Progenitor cell of endocrine pancreas (in vitro differentiated cells): ENCODE results near the gene IPO9. TPM values are rescaled to one million over a fixed set of nuclear protein-coding genes. Genes with fewer than 3 reads are reported as not detected.

Experiments
- DNase-seq: peaks from one replicate; pipeline ENCODE4 v3.0.0; 2021; ENCODE audit warnings: low spot score; ENCODE audit not compliant: unreplicated experiment
- H3K27ac Mint-ChIP-seq: 2 replicates; pipeline ENCODE4 v1.8.0; 2021; ENCODE audit warnings: mild to moderate bottlenecking, moderate library complexity, mixed read lengths
- H3K27me3 Mint-ChIP-seq: 2 replicates; pipeline ENCODE4 v1.8.0; 2021; ENCODE audit warnings: mixed read lengths
- H3K36me3 Mint-ChIP-seq: 2 replicates; pipeline ENCODE4 v1.8.0; 2022; ENCODE audit warnings: mixed read lengths; ENCODE audit not compliant: insufficient read depth
- H3K4me1 Mint-ChIP-seq: 2 replicates; pipeline ENCODE4 v1.8.0; 2021; ENCODE audit warnings: low read depth, mixed read lengths
- H3K4me3 Mint-ChIP-seq: 2 replicates; pipeline ENCODE4 v1.8.0; 2021; ENCODE audit warnings: low read depth, mild to moderate bottlenecking, moderate library complexity, mixed read lengths
- H3K9me3 Mint-ChIP-seq: 2 replicates; pipeline ENCODE4 v1.8.0; 2021; ENCODE audit warnings: low read depth, mixed read lengths
- CTCF ChIP-seq: fragments of 200-600 bp; sonication (generic); IDR thresholded peaks from one replicate; pipeline ENCODE4 v1.5.0; 2021; ENCODE audit warnings: antibody characterized with exemption, mild to moderate bottlenecking; ENCODE audit not compliant: unreplicated experiment
- long read RNA-seq: library from polyadenylated mRNA; unstranded; transcript quantifications from one replicate; pipeline ENCODE4 v2.0.0, GENCODE V29; 2020
- total RNA-seq: library from RNA; stranded (reverse); gene quantifications from 2 replicates; pipeline ENCODE4 v1.2.1, GENCODE V29; 2021

The IPO9 gene
- 94.9 and 99.8 TPM in 2 replicates for total RNA-seq
- long read RNA-seq, full-length matches to known transcripts = 193 of 316 reads
- long read RNA-seq, partial matches to known transcripts = 54 of 316 reads
- long read RNA-seq, other reads (novel, unspliced or antisense) = 69 of 316 reads

DNA sequence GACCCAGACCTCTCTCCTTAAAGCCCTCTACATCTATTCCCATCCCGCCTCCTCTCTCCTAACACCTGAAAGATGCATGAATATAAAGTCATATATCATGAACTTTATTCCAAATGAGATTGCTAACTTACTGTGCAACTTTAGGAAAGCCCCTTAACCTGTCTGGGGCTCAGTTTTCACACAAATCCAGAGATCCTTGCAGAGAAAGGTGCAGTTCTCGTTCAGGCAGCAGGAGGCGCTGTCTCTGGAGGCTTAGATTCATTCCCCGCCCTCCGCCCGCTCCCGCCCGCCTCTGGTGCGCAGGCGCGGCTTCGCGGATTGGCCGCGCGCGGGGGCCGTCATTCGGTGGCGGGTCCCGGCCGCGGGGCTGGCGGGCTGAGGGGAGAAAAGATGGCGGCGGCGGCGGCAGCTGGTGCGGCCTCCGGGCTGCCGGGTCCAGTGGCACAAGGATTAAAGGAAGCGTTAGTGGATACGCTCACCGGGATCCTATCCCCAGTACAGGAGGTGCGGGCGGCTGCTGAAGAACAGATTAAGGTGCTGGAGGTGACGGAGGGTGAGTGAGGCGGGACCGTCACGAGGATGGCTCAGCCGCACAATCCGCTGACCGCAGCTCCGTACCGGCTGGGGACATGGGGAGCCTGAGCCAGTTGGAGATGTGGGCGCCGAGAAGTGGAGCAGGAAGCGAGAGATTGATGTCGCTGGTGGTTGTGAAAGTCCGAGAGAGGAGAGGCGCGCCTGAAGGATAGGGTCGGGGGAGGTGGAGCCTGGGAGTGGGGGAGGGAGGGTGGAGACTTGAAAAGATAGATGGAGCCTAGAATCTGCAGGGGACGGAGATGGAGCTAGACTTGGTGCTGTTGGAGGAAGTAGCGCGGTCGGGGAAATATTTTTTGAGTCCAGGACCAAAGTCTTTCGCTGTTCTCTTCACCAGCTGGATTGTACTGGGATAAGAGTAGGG is at the start of gene IPO9:
TSS of gene IPO9 (plus strand) at position 338 of the 955 bp plus-strand sequence. CDS start at position 391, 53 bp downstream.
- no peaks in the 10 kb centered on the region for H3K27me3 Mint-ChIP-seq
- H3K27ac Mint-ChIP-seq = peak within 1 kb of the TSS; percentile 98

GRCh38 chr1:201779351-201779880 is 49.5 kb upstream of the IPO9 start:
- no peak overlapping the region for H3K4me3 Mint-ChIP-seq
- DNase-seq = no peak
- peaks cover 13% of the 10 kb centered on the region for H3K4me1 Mint-ChIP-seq
- H3K9me3 Mint-ChIP-seq = no peaks in the 10 kb centered on the region
- no peak overlapping the region for H3K27ac Mint-ChIP-seq
- no peak for TF ChIP-seq CTCF
- no peaks in the 10 kb centered on the region for H3K27me3 Mint-ChIP-seq
- H3K36me3 Mint-ChIP-seq = peaks cover 38% of the 10 kb centered on the region

More for the DNA sequence above, at the start of gene IPO9:
- Mint-ChIP-seq H3K9me3 (no peaks in the 10 kb centered on the region), H3K4me1 (peaks cover 29% of the 10 kb centered on the region), H3K36me3 (no peaks in the 10 kb centered on the region), H3K4me3 (peak within 1 kb of the TSS; percentile 97)
- peak; percentile 93 for DNase-seq
- TF ChIP-seq CTCF = peak; percentile 98

- no peak for DNase-seq
- H3K4me3 Mint-ChIP-seq = no peak overlapping the region
- H3K4me1 Mint-ChIP-seq = peaks cover 13% of the 10 kb centered on the region
- H3K27ac Mint-ChIP-seq = no peak overlapping the region
- TF ChIP-seq CTCF = no peak
- peaks cover 38% of the 10 kb centered on the region for H3K36me3 Mint-ChIP-seq
- no peaks in the 10 kb centered on the region for H3K27me3 Mint-ChIP-seq
- no peaks in the 10 kb centered on the region for H3K9me3 Mint-ChIP-seq
Measured at GRCh38 chr1:201780952-201781351, 48.0 kb upstream of the IPO9 start.

GRCh38 chr1:201781437-201781836 is 47.5 kb upstream of the IPO9 start:
- no peaks in the 10 kb centered on the region for H3K27me3 Mint-ChIP-seq
- H3K27ac Mint-ChIP-seq = no peak overlapping the region
- H3K4me3 Mint-ChIP-seq = no peak overlapping the region
- DNase-seq = no peak
- peaks cover 41% of the 10 kb centered on the region for H3K36me3 Mint-ChIP-seq
- H3K9me3 Mint-ChIP-seq = no peaks in the 10 kb centered on the region
- H3K4me1 Mint-ChIP-seq = peaks cover 13% of the 10 kb centered on the region
- no peak for TF ChIP-seq CTCF

DNA sequence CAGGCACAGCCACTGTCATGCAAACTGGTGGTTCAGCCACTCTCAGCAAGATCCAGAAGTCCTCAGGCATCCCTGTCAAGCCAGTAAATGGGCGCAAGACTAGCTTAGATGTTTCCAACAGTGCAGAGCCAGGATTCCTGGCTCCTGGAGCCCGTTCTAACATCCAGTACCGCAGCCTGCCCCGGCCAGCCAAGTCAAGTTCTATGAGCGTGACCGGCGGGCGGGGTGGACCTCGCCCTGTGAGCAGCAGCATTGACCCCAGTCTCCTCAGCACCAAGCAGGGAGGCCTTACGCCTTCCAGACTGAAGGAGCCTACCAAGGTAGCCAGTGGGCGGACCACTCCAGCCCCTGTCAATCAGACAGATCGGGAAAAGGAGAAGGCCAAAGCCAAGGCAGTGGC is 46.6 kb upstream of the IPO9 start:
- peaks cover 43% of the 10 kb centered on the region for H3K36me3 Mint-ChIP-seq
- DNase-seq = no peak
- TF ChIP-seq CTCF = no peak
- no peaks in the 10 kb centered on the region for H3K9me3 Mint-ChIP-seq
- H3K27ac Mint-ChIP-seq = no peak overlapping the region
- no peaks in the 10 kb centered on the region for H3K27me3 Mint-ChIP-seq
- H3K4me1 Mint-ChIP-seq = peaks cover 13% of the 10 kb centered on the region
- H3K4me3 Mint-ChIP-seq = no peak overlapping the region
